Stimulated activated CD8-positive, alpha-beta memory T cell treated with anti-CD3 and anti-CD28 coated beads, Interleukin-15, amount 100 ng/mL, for 4 hours (primary cell): ENCODE results near the gene HES1.

ENCODE experiments used
- DNase-seq, 2 donors: peaks; one replicate each; pipeline ENCODE4 v3.0.0-alpha.2; 2020; ENCODE audit warnings: low read depth in 2 of 2

Gene HES1

GRCh38 chr3:194167480-194168282, 31.7 kb downstream of the HES1 start:
- no peak for DNase-seq

- DNase-seq = no peak
These were observed 33.0 kb downstream of the HES1 start for GRCh38 chr3:194168994-194169393.

GRCh38 chr3:194169595-194169994, 33.6 kb downstream of the HES1 start:
- no peak for DNase-seq

- no peak for DNase-seq
These were observed 34.8 kb downstream of the HES1 start for GRCh38 chr3:194170793-194171192.

GRCh38 chr3:194174406-194174805, 38.5 kb downstream of the HES1 start:
- no peak for DNase-seq

GRCh38 chr3:194174980-194175379, 39.0 kb downstream of the HES1 start:
- no peak for DNase-seq

GRCh38 chr3:194176274-194176991, 40.5 kb downstream of the HES1 start:
- DNase-seq = no peak

GRCh38 chr3:194177141-194177540, 41.2 kb downstream of the HES1 start:
- DNase-seq = no peak

- no peak for DNase-seq
These were observed 42.2 kb downstream of the HES1 start for GRCh38 chr3:194178128-194178527.

- DNase-seq = no peak
These were observed 42.7 kb downstream of the HES1 start for GRCh38 chr3:194178669-194179068.

- DNase-seq = no peak
These were observed 44.6 kb downstream of the HES1 start for GRCh38 chr3:194180570-194180969.

GRCh38 chr3:194181612-194182529, 45.9 kb downstream of the HES1 start:
- no peak for DNase-seq

- DNase-seq = no peak
These were observed 47.3 kb downstream of the HES1 start for GRCh38 chr3:194183271-194183670.

GRCh38 chr3:194184265-194184751, 48.4 kb downstream of the HES1 start:
- DNase-seq = no peak

- DNase-seq = no peak
These were observed 48.9 kb downstream of the HES1 start for GRCh38 chr3:194184801-194185200.

- DNase-seq = no peak
These were observed 49.3 kb downstream of the HES1 start for GRCh38 chr3:194185221-194185620.

GRCh38 chr3:194187233-194187944, 51.4 kb downstream of the HES1 start:
- no peak for DNase-seq
